Measurements from ENCODE around the gene NOBOX.

- no peak for TF ChIP-seq POLR2A (IDR thresholded peaks at IDR 0.05; ENCODE audit: low read depth, low read length)
- no peak for TF ChIP-seq POLR2AphosphoS5 (IDR thresholded peaks at IDR 0.05; ENCODE audit: low read depth, low read length)
- TF ChIP-seq TAF1 (IDR thresholded peaks at IDR 0.05; ENCODE audit: borderline replicate concordance, low read depth, low read length) = no peak
These were observed 23.6 kb downstream of the NOBOX start for GRCh38 chr7:144379776-144380384.
